CD14-positive monocyte (primary cell): Measurements from ENCODE around the gene RPS25. TPM values are rescaled to one million over a fixed set of nuclear protein-coding genes. Genes with fewer than 3 reads are reported as not detected.
"Not testable (repeated sequence)": the region's sequence is repeated elsewhere in the genome, so short reads cannot be mapped to it uniquely, and the experiment has no call there.

Experiments used
- DNase-seq, 3 donors: peaks; one replicate each; pipeline ENCODE4 v3.0.0-alpha.2; 2011 to 2022
- H2AFZ ChIP-seq: 2 replicates; pipeline ENCODE4 v1.6.0; 2012; ENCODE audit warnings: mild to moderate bottlenecking, low read depth, low read length, inconsistent platforms; ENCODE audit not compliant: insufficient read depth, poor library complexity, severe bottlenecking
- H3K27ac ChIP-seq, 2 donors: 1 replicate in 1 of 2; 2 replicates in 1 of 2; pipeline ENCODE4 v1.5.1; 2012 to 2013; ENCODE audit warnings: low read length in 2 of 2, control low read depth in 1 of 2, inconsistent platforms in 1 of 2, low read depth in 1 of 2, mild to moderate bottlenecking in 1 of 2
- H3K27me3 ChIP-seq, 2 donors: one replicate each; pipeline versions ENCODE4 v1.6.0 to v1.6.1; 2011 to 2013; ENCODE audit warnings: low read length in 2 of 2; ENCODE audit not compliant: control insufficient read depth in 2 of 2, insufficient read depth in 2 of 2
- H3K36me3 ChIP-seq, 2 donors: replicated peaks in 1 of 2; 1 replicate in 1 of 2; 2 replicates in 1 of 2; pipeline versions ENCODE4 v1.5.1 to v1.6.1; 2012 to 2013; ENCODE audit warnings: low read length in 2 of 2, control low read depth in 1 of 2, inconsistent platforms in 1 of 2, mild to moderate bottlenecking in 1 of 2; ENCODE audit not compliant: insufficient read depth in 2 of 2, control insufficient read depth in 1 of 2
- H3K4me1 ChIP-seq, 2 donors: 1 replicate in 1 of 2; 2 replicates in 1 of 2; pipeline versions ENCODE4 v1.5.1 to v1.6.1; 2012 to 2013; ENCODE audit warnings: low read length in 2 of 2, control low read depth in 1 of 2, inconsistent platforms in 1 of 2, mild to moderate bottlenecking in 1 of 2, moderate library complexity in 1 of 2; ENCODE audit not compliant: insufficient read depth in 2 of 2, control insufficient read depth in 1 of 2
- H3K4me2 ChIP-seq: replicated peaks from 2 replicates; pipeline ENCODE3; 2012; ENCODE audit warnings: low read length, moderate library complexity, mild to moderate bottlenecking; ENCODE audit not compliant: poor library complexity, severe bottlenecking; ENCODE audit errors: extremely low read depth
- H3K4me3 ChIP-seq, 3 experiments: fragments of 200-600 bp in 1 of 3; sonication (generic) in 1 of 3; replicated peaks in 1 of 3; 1 replicate in 2 of 3; 2 replicates in 1 of 3; pipeline ENCODE4 v1.5.1; 2011 to 2013; ENCODE audit warnings: low read length in 3 of 3, mild to moderate bottlenecking in 3 of 3, control low read depth in 2 of 3, low read depth in 2 of 3, inconsistent platforms in 1 of 3, moderate library complexity in 1 of 3
- H3K79me2 ChIP-seq: 2 replicates; pipeline ENCODE4 v1.6.0; 2012; ENCODE audit warnings: mild to moderate bottlenecking, control low read depth, inconsistent platforms, low read length, moderate library complexity; ENCODE audit not compliant: insufficient read depth
- H3K9ac ChIP-seq: 2 replicates; pipeline ENCODE4 v1.6.0; 2017; ENCODE audit warnings: low read length, mild to moderate bottlenecking; ENCODE audit not compliant: insufficient read depth, poor library complexity, severe bottlenecking
- H3K9me3 ChIP-seq, 2 donors: replicated peaks in 1 of 2; 1 replicate in 1 of 2; 2 replicates in 1 of 2; pipeline versions ENCODE4 v1.5.1 to v1.6.1; 2012 to 2013; ENCODE audit warnings: low read length in 2 of 2, control low read depth in 1 of 2; ENCODE audit not compliant: control insufficient read depth in 1 of 2, insufficient read depth in 1 of 2
- H4K20me1 ChIP-seq: 2 replicates; pipeline ENCODE4 v1.6.0; 2012; ENCODE audit warnings: mild to moderate bottlenecking, low read length, control low read depth, moderate library complexity; ENCODE audit not compliant: insufficient read depth
- H3K27ac Mint-ChIP-seq, 7 donors: one replicate each; pipeline ENCODE4 v1.8.0; 2020; ENCODE audit warnings: mild to moderate bottlenecking in 7 of 7, mixed read lengths in 7 of 7, moderate library complexity in 6 of 7, inconsistent platforms in 2 of 7
- H3K27me3 Mint-ChIP-seq, 3 donors: one replicate each; pipeline ENCODE4 v1.8.0; 2021 to 2022; ENCODE audit warnings: low read depth in 3 of 3, mild to moderate bottlenecking in 3 of 3, mixed read lengths in 3 of 3, moderate library complexity in 3 of 3, inconsistent platforms in 1 of 3
- H3K36me3 Mint-ChIP-seq, 2 donors: one replicate each; pipeline ENCODE4 v1.8.0; 2020; ENCODE audit warnings: mixed read lengths in 2 of 2, inconsistent platforms in 1 of 2, mild to moderate bottlenecking in 1 of 2
- H3K4me1 Mint-ChIP-seq: one replicate; pipeline ENCODE4 v1.8.0; 2020; ENCODE audit warnings: mild to moderate bottlenecking, mixed read lengths
- H3K4me3 Mint-ChIP-seq, 2 donors: one replicate each; pipeline ENCODE4 v1.8.0; 2020; ENCODE audit warnings: mild to moderate bottlenecking in 2 of 2, mixed read lengths in 2 of 2, moderate library complexity in 1 of 2
- H3K9me3 Mint-ChIP-seq, 7 donors: one replicate each; pipeline ENCODE4 v1.8.0; 2020 to 2022; ENCODE audit warnings: mixed read lengths in 7 of 7, mild to moderate bottlenecking in 6 of 7, moderate library complexity in 6 of 7, inconsistent platforms in 2 of 7
- WGBS: methylation state at CpG from one replicate; pipeline ENCODE4 v1.1.5; 2013; ENCODE audit warnings: missing lambda C conversion rate; ENCODE audit not compliant: insufficient coverage; 5-methylcytosine and 5-hydroxymethylcytosine counted together
- intact Hi-C, 2 donors: fragments of 100-400 bp; cut with micrococcal nuclease; formaldehyde crosslinking; loops; one replicate each; pipeline versions ENCODE4 v1.15.0 to v1.15.1; 2023
- polyA plus RNA-seq, 3 donors: library from polyadenylated mRNA; depleted of rRNA in 1 of 3; unstranded in 2 of 3; stranded (reverse) in 1 of 3; fragments of 300-500 nt in 2 of 3; fragments of >200 nt in 1 of 3; fragmentation: Illumina TruSeq in 2 of 3; gene quantifications; 1 replicate in 2 of 3; 2 replicates in 1 of 3; pipeline ENCODE4 v1.2.3, GENCODE V29; 2012 to 2021
- TF ChIP-seq, protein P1 (sequence below): fragments of 200-600 bp; IDR thresholded peaks from one replicate; pipeline ENCODE4 v1.8.0; 2022; ENCODE audit warnings: antibody characterized with exemption, mild to moderate bottlenecking

The RPS25 gene
- polyA plus RNA-seq, 3 donors = 1,137 to 1,336 (median 1,264) TPM

DNA sequence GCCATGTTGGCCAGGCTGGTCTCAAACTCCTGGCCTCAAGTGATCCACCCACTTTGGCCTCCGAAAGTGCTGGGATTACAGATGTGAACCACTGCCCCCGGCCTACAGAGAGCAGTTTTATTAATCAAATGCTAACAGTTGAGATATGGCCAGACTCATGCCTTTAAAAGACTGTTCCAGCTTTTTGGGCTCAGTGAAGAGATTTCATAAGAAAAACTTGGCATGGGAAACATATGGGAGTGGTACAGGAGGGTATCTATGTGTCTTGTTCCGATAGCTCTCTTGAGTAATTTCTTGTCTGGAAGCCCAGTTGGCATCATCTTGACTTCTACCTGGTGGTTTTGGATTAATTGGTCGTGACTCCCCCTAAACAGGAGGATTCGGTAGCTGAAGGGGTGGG, 20.7 kb upstream of the RPS25 start:
- no peaks in the 10 kb centered on the region for H3K79me2 ChIP-seq
- no peaks in the 10 kb centered on the region for H4K20me1 ChIP-seq
- H3K4me2 ChIP-seq = no peak overlapping the region
- Mint-ChIP-seq H3K27ac (no peak overlapping the region), H3K9me3 (no peaks in the 10 kb centered on the region), H3K36me3 (no peaks in the 10 kb centered on the region), H3K4me3 (no peak overlapping the region), H3K27me3 (peaks cover 0 to 5% (median 2%) of the 10 kb centered on the region in 3 donors), H3K4me1 (peaks cover 11% of the 10 kb centered on the region)
- H3K36me3 ChIP-seq = no peaks in the 10 kb centered on the region
- H3K4me3 ChIP-seq = no peak overlapping the region
- H3K4me1 ChIP-seq = no peaks in the 10 kb centered on the region
- WGBS = 90% methylated on average over 3 of the region's 5 CpGs
- H3K27me3 ChIP-seq = no peaks in the 10 kb centered on the region
- intact Hi-C loops = no loop called here
- TF ChIP-seq, protein P1, sequence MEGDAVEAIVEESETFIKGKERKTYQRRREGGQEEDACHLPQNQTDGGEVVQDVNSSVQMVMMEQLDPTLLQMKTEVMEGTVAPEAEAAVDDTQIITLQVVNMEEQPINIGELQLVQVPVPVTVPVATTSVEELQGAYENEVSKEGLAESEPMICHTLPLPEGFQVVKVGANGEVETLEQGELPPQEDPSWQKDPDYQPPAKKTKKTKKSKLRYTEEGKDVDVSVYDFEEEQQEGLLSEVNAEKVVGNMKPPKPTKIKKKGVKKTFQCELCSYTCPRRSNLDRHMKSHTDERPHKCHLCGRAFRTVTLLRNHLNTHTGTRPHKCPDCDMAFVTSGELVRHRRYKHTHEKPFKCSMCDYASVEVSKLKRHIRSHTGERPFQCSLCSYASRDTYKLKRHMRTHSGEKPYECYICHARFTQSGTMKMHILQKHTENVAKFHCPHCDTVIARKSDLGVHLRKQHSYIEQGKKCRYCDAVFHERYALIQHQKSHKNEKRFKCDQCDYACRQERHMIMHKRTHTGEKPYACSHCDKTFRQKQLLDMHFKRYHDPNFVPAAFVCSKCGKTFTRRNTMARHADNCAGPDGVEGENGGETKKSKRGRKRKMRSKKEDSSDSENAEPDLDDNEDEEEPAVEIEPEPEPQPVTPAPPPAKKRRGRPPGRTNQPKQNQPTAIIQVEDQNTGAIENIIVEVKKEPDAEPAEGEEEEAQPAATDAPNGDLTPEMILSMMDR = no peak
- DNase-seq = no peak
- H3K9ac ChIP-seq = no peak overlapping the region
- no peak overlapping the region for H2AFZ ChIP-seq
- H3K9me3 ChIP-seq = no peaks in the 10 kb centered on the region
- H3K27ac ChIP-seq = no peak overlapping the region

GRCh38 chr11:119034813-119035212, 16.7 kb upstream of the RPS25 start:
- no peak overlapping the region for H3K4me2 ChIP-seq
- H3K27me3 Mint-ChIP-seq = peaks cover 0 to 3% (median 2%) of the 10 kb centered on the region in 3 donors
- no peak overlapping the region for H3K4me3 Mint-ChIP-seq
- no peak overlapping the region for H3K9ac ChIP-seq
- no peaks in the 10 kb centered on the region for H4K20me1 ChIP-seq
- H3K9me3 Mint-ChIP-seq = no peaks in the 10 kb centered on the region
- TF ChIP-seq, protein P1 = no peak
- no peak overlapping the region for H3K4me3 ChIP-seq
- no peaks in the 10 kb centered on the region for H3K9me3 ChIP-seq
- no peaks in the 10 kb centered on the region for H3K79me2 ChIP-seq
- WGBS = 94% methylated on average over 3 of the region's 3 CpGs
- H3K27me3 ChIP-seq = no peaks in the 10 kb centered on the region
- DNase-seq = no peak
- no peak overlapping the region for H2AFZ ChIP-seq
- no peaks in the 10 kb centered on the region for H3K36me3 ChIP-seq
- no peaks in the 10 kb centered on the region for H3K36me3 Mint-ChIP-seq
- intact Hi-C loops = loop anchor here in 1 of 2 donors (5.0 kb wide), 1 partner anchor 38 kb away; the partner anchor contains the start of gene CENATAC
- H3K27ac ChIP-seq = no peak overlapping the region
- H3K4me1 ChIP-seq = peaks cover 6 to 7% of the 10 kb centered on the region in 2 donors
- no peak overlapping the region for H3K27ac Mint-ChIP-seq
- peaks cover 12% of the 10 kb centered on the region for H3K4me1 Mint-ChIP-seq

DNA sequence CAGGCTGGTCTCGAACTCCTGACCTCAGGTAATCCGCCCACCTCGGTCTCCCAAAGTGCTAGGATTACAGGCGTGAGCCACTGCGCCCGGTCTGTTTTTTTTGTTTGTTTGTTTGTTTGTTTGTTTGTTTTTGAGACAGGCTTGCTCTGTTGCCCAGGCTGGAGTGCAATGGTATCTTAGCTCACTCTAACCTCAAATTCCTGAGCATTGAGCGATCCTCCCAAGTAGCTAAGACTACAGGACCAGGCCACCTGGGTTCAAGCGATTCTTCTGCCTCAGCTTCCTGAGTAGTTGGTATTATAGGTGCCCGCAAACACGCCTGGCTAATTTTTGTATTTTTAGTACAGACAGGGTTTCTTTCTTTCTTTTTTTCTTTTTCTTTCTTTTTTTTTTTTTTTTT, 15.3 kb upstream of the RPS25 start:
- H3K27ac Mint-ChIP-seq = not testable (repeated sequence)
- intact Hi-C loops = loop anchor here in 1 of 2 donors (5.0 kb wide), 1 partner anchor 36 kb away; the partner anchor contains the start of gene CENATAC
- no CpG with 5 or more reads among the region's 10 CpGs for WGBS

More for the DNA sequence above, 15.3 kb upstream of the RPS25 start:
- H3K9me3 ChIP-seq, H3K4me3 Mint-ChIP-seq, DNase-seq, H3K36me3 ChIP-seq, H3K79me2 ChIP-seq, H3K9me3 Mint-ChIP-seq, H3K36me3 Mint-ChIP-seq, H3K9ac ChIP-seq, H3K4me3 ChIP-seq, H3K27ac ChIP-seq, H3K27me3 ChIP-seq, H2AFZ ChIP-seq, H3K4me2 ChIP-seq, H4K20me1 ChIP-seq, H3K27me3 Mint-ChIP-seq: not testable (repeated sequence)
- H3K4me1 Mint-ChIP-seq = peaks cover 16% of the 10 kb centered on the region
- H3K4me1 ChIP-seq = peaks cover 8 to 15% of the 10 kb centered on the region in 2 donors
